Measurements from ENCODE around the gene OR52I1. TPM values are rescaled to one million over a fixed set of nuclear protein-coding genes. Genes with fewer than 3 reads are reported as not detected.

The OR52I1 gene
- total RNA-seq, 1 donor from 2014 or later: not detected

DNA sequence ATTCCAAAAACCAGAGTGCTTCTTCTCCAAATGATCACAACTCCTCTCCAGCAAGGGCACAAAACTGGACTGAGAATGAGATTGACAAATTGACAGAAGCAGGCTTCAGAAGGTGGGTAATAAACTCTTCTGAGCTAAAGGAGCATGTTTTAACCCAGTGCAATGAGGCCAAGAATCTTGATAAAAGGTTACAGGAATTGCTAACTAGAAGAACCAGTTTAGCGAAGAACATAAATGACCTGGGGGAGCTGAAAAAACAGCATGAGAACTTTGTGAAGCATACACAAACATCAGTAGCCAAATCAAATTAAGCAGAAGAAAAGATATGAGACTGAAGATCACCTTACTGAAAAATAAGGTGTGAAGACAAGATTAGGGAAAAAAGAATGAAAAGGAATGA, 33.4 kb upstream of the OR52I1 start:
- H3K27me3 Mint-ChIP-seq (ENCODE audit: insufficient read depth, low read depth): peaks cover 3% of the 10 kb centered on the region
- no peaks in the 10 kb centered on the region for H3F3A ChIP-seq (ENCODE audit: low read depth)
- H3K4me1 Mint-ChIP-seq: no peaks in the 10 kb centered on the region
- H3K4me3 Mint-ChIP-seq: no peak overlapping the region
- no peaks in the 10 kb centered on the region for H4K20me1 ChIP-seq (ENCODE audit: low read depth)
- H3K4me3 ChIP-seq: no peak overlapping the region
- H3K27ac Mint-ChIP-seq: no peak overlapping the region
- H3K4me2 ChIP-seq: no peak overlapping the region
- H3K79me2 ChIP-seq (ENCODE audit: low read depth): no peaks in the 10 kb centered on the region
- peaks cover 14% of the 10 kb centered on the region for H3K9me3 Mint-ChIP-seq
- H3K9me3 ChIP-seq (ENCODE audit: low read depth): no peaks in the 10 kb centered on the region
- DNase-seq (ENCODE audit: low spot score): no peak
- no peaks in the 10 kb centered on the region for H3K4me1 ChIP-seq
- TF ChIP-seq EZH2phosphoT487 (IDR thresholded peaks at IDR 0.05) (no peak), EZH2 (IDR thresholded peaks at IDR 0.05) (no peak)
- TF ChIP-seq, protein P1, sequence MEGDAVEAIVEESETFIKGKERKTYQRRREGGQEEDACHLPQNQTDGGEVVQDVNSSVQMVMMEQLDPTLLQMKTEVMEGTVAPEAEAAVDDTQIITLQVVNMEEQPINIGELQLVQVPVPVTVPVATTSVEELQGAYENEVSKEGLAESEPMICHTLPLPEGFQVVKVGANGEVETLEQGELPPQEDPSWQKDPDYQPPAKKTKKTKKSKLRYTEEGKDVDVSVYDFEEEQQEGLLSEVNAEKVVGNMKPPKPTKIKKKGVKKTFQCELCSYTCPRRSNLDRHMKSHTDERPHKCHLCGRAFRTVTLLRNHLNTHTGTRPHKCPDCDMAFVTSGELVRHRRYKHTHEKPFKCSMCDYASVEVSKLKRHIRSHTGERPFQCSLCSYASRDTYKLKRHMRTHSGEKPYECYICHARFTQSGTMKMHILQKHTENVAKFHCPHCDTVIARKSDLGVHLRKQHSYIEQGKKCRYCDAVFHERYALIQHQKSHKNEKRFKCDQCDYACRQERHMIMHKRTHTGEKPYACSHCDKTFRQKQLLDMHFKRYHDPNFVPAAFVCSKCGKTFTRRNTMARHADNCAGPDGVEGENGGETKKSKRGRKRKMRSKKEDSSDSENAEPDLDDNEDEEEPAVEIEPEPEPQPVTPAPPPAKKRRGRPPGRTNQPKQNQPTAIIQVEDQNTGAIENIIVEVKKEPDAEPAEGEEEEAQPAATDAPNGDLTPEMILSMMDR (IDR thresholded peaks at IDR 0.05): no peak
- no peak overlapping the region for H2AFZ ChIP-seq (replicated peaks)
- no peaks in the 10 kb centered on the region for H3K27me3 ChIP-seq
- H3K9ac ChIP-seq: no peak overlapping the region
- H3K27ac ChIP-seq: no peak overlapping the region
- H3K36me3 Mint-ChIP-seq: no peaks in the 10 kb centered on the region
- H3K36me3 ChIP-seq: no peaks in the 10 kb centered on the region

- no peak overlapping the region for H3K4me2 ChIP-seq
- no peaks in the 10 kb centered on the region for H3K36me3 Mint-ChIP-seq
- H3K79me2 ChIP-seq (ENCODE audit: low read depth): no peaks in the 10 kb centered on the region
- H3K27ac Mint-ChIP-seq: no peak overlapping the region
- H3K9me3 Mint-ChIP-seq: peaks cover 14% of the 10 kb centered on the region
- no peak overlapping the region for H2AFZ ChIP-seq (replicated peaks)
- no peaks in the 10 kb centered on the region for H3K27me3 Mint-ChIP-seq (ENCODE audit: insufficient read depth, low read depth)
- no peaks in the 10 kb centered on the region for H3K9me3 ChIP-seq (ENCODE audit: low read depth)
- no peaks in the 10 kb centered on the region for H3F3A ChIP-seq (ENCODE audit: low read depth)
- H3K9ac ChIP-seq: no peak overlapping the region
- no peaks in the 10 kb centered on the region for H4K20me1 ChIP-seq (ENCODE audit: low read depth)
- no peak for DNase-seq (ENCODE audit: low spot score)
- no peak overlapping the region for H3K4me3 Mint-ChIP-seq
- no peaks in the 10 kb centered on the region for H3K4me1 ChIP-seq
- no peaks in the 10 kb centered on the region for H3K27me3 ChIP-seq
- H3K4me1 Mint-ChIP-seq: no peaks in the 10 kb centered on the region
- TF ChIP-seq EZH2phosphoT487 (IDR thresholded peaks at IDR 0.05) (no peak), EZH2 (IDR thresholded peaks at IDR 0.05) (no peak)
- TF ChIP-seq, protein P1 (IDR thresholded peaks at IDR 0.05): no peak
- H3K36me3 ChIP-seq: no peaks in the 10 kb centered on the region
- no peak overlapping the region for H3K4me3 ChIP-seq
- no peak overlapping the region for H3K27ac ChIP-seq
These were observed 28.5 kb upstream of the OR52I1 start for GRCh38 chr11:4565371-4565770.

- Mint-ChIP-seq H3K36me3 (no peaks in the 10 kb centered on the region), H3K4me1 (no peaks in the 10 kb centered on the region), H3K27me3 (ENCODE audit: insufficient read depth, low read depth) (no peaks in the 10 kb centered on the region), H3K9me3 (peaks cover 4% of the 10 kb centered on the region), H3K4me3 (no peak overlapping the region), H3K27ac (no peak overlapping the region)
- Histone ChIP-seq H3K79me2 (ENCODE audit: low read depth) (no peaks in the 10 kb centered on the region), H3K4me3 (no peak overlapping the region), H2AFZ (replicated peaks) (no peak overlapping the region), H3K27me3 (no peaks in the 10 kb centered on the region), H3K36me3 (no peaks in the 10 kb centered on the region), H4K20me1 (ENCODE audit: low read depth) (no peaks in the 10 kb centered on the region), H3K4me2 (no peak overlapping the region), H3F3A (ENCODE audit: low read depth) (no peaks in the 10 kb centered on the region), H3K4me1 (no peaks in the 10 kb centered on the region), H3K9me3 (ENCODE audit: low read depth) (no peaks in the 10 kb centered on the region), H3K27ac (no peak overlapping the region), H3K9ac (no peak overlapping the region)
- TF ChIP-seq EZH2phosphoT487 (IDR thresholded peaks at IDR 0.05) (no peak), EZH2 (IDR thresholded peaks at IDR 0.05) (no peak)
- TF ChIP-seq, protein P1 (IDR thresholded peaks at IDR 0.05): no peak
- DNase-seq (ENCODE audit: low spot score): no peak
These were observed 24.8 kb upstream of the OR52I1 start for GRCh38 chr11:4569075-4569474.

All from neural progenitor cell (in vitro differentiated cells).